GM12892 (cell line): ENCODE measurements around the gene ARMC8.

ENCODE experiments used
- POLR2A ChIP-seq: IDR thresholded peaks from 2 replicates; pipeline ENCODE4 v1.6.1; 2011; ENCODE audit warnings: low read depth, low read length, control low read depth
- POLR2AphosphoS5 ChIP-seq: IDR thresholded peaks from 2 replicates; pipeline ENCODE4 v1.6.1; 2011; ENCODE audit warnings: low read depth, low read length, control low read depth
- TAF1 ChIP-seq: IDR thresholded peaks from 2 replicates; pipeline ENCODE4 v1.6.1; 2011; ENCODE audit warnings: low read depth, mild to moderate bottlenecking, control low read depth, low read length, borderline replicate concordance

GRCh38 chr3:138256022-138256421 lies 68.9 kb downstream of the ARMC8 start:
- TF ChIP-seq POLR2AphosphoS5 (no peak), POLR2A (no peak), TAF1 (no peak)
